H1 (cell line): ENCODE measurements around the gene NUDT19. TPM values are rescaled to one million over a fixed set of nuclear protein-coding genes. Genes with fewer than 3 reads are reported as not detected.

Experiments
- CTCF ChIA-PET: fragments of 300-600 bp; sonication (Branson Sonifier 250); formaldehyde crosslinking; loops from one replicate; lab custom pipeline; 2021; ENCODE audit not compliant: partially characterized antibody; lab: Charles Lee
- POLR2A ChIA-PET: fragments of 300-600 bp; sonication (Branson Sonifier 250); formaldehyde crosslinking; loops from one replicate; lab custom pipeline; 2021; ENCODE audit warnings: inconsistent platforms; ENCODE audit not compliant: partially characterized antibody; lab: Charles Lee
- DNase-seq, 2 experiments: peaks; one replicate each; pipeline versions ENCODE4 v3.0.0 to v3.0.0-alpha.2; 2010 to 2022; ENCODE audit warnings: low spot score in 2 of 2, low read depth in 1 of 2, mixed read lengths in 1 of 2
- FAIRE-seq: peaks from 2 replicates; lab custom pipeline; 2011; peaks lifted over from hg19 to GRCh38; lab: Jason Lieb, UNC
- H2AFZ ChIP-seq: 2 replicates; pipeline ENCODE4 v1.8.1; 2012; ENCODE audit warnings: low read length, inconsistent platforms
- H2AK5ac ChIP-seq: 2 replicates; pipeline ENCODE4 v1.6.1; 2013; ENCODE audit warnings: low read depth, low read length
- H2BK120ac ChIP-seq: replicated peaks from 2 replicates; pipeline ENCODE3; 2013; ENCODE audit warnings: low read depth, low read length, inconsistent platforms
- H2BK12ac ChIP-seq: 2 replicates; pipeline ENCODE4 v1.6.1; 2013; ENCODE audit warnings: low read depth, low read length
- H2BK15ac ChIP-seq: 2 replicates; pipeline ENCODE4 v1.6.1; 2013; ENCODE audit warnings: low read length
- H2BK20ac ChIP-seq: 2 replicates; pipeline ENCODE4 v1.6.1; 2013; ENCODE audit warnings: low read length
- H2BK5ac ChIP-seq: 2 replicates; pipeline ENCODE4 v1.6.1; 2013; ENCODE audit warnings: low read depth, low read length
- H3K14ac ChIP-seq: 2 replicates; pipeline ENCODE4 v1.6.1; 2013; ENCODE audit warnings: inconsistent platforms; ENCODE audit not compliant: insufficient read length
- H3K18ac ChIP-seq: 2 replicates; pipeline ENCODE4 v1.6.1; 2013; ENCODE audit warnings: low read length; ENCODE audit errors: extremely low read depth
- H3K23ac ChIP-seq: 2 replicates; pipeline ENCODE4 v1.6.1; 2013; ENCODE audit warnings: inconsistent platforms; ENCODE audit not compliant: insufficient read length
- H3K23me2 ChIP-seq: 2 replicates; pipeline ENCODE4 v1.6.1; 2013; ENCODE audit warnings: low read depth, low read length
- H3K27ac ChIP-seq: 2 replicates; pipeline ENCODE4 v1.6.1; 2011; ENCODE audit warnings: low read depth, low read length, inconsistent platforms
- H3K27me3 ChIP-seq, 4 experiments: replicated peaks in 1 of 4; 1 replicate in 1 of 4; 2 replicates in 3 of 4; pipeline versions ENCODE4 v1.6.1 to v1.8.1; 2011 to 2013; ENCODE audit warnings: low read length in 3 of 4, mild to moderate bottlenecking in 3 of 4, inconsistent platforms in 2 of 4, mixed read lengths in 2 of 4, moderate library complexity in 1 of 4; ENCODE audit not compliant: control insufficient read depth in 3 of 4, insufficient read depth in 3 of 4; ENCODE audit errors: extremely low read depth in 1 of 4
- H3K36me3 ChIP-seq, 4 experiments: 2 replicates each; pipeline versions ENCODE4 v1.6.1 to v1.8.1; 2011 to 2013; ENCODE audit warnings: mild to moderate bottlenecking in 4 of 4, low read length in 3 of 4, moderate library complexity in 2 of 4, control low read depth in 1 of 4, inconsistent platforms in 1 of 4; ENCODE audit not compliant: insufficient read depth in 4 of 4, control insufficient read depth in 2 of 4
- H3K4ac ChIP-seq: replicated peaks from 2 replicates; pipeline ENCODE3; 2013; ENCODE audit warnings: low read length, low read depth, mixed read lengths, inconsistent platforms; ENCODE audit not compliant: insufficient read length
- H3K4me1 ChIP-seq, 4 experiments: replicated peaks in 1 of 4; 1 replicate in 1 of 4; 2 replicates in 3 of 4; pipeline versions ENCODE4 v1.6.1 to v1.8.1; 2011 to 2013; ENCODE audit warnings: low read length in 3 of 4, inconsistent platforms in 2 of 4, mixed read lengths in 1 of 4; ENCODE audit not compliant: insufficient read depth in 4 of 4, control insufficient read depth in 3 of 4
- H3K4me2 ChIP-seq, 2 experiments: 2 replicates each; pipeline versions ENCODE4 v1.6.1 to v1.8.1; 2011 to 2013; ENCODE audit warnings: low read depth in 2 of 2, low read length in 2 of 2, control low read depth in 1 of 2, inconsistent platforms in 1 of 2, mild to moderate bottlenecking in 1 of 2; ENCODE audit not compliant: insufficient read depth in 1 of 2
- H3K4me3 ChIP-seq, 4 experiments: fragments of 200-600, 300-600 bp in 1 of 4; sonication (generic), shearing (Covaris generic), sonication (Bioruptor Twin) in 1 of 4; 2 replicates each; pipeline versions ENCODE4 v1.5.1 to v1.8.1; 2011 to 2016; ENCODE audit warnings: low read length in 4 of 4, low read depth in 3 of 4, control low read depth in 2 of 4, inconsistent platforms in 2 of 4, mild to moderate bottlenecking in 2 of 4, mixed read lengths in 1 of 4, moderate library complexity in 1 of 4; ENCODE audit not compliant: insufficient read depth in 2 of 4; ENCODE audit errors: extremely low read depth in 1 of 4
- H3K56ac ChIP-seq: replicated peaks from 2 replicates; pipeline ENCODE3; 2013; ENCODE audit warnings: low read depth, mild to moderate bottlenecking, mixed read lengths, low read length, inconsistent platforms; ENCODE audit not compliant: insufficient read length
- H3K79me1 ChIP-seq: 2 replicates; pipeline ENCODE4 v1.6.1; 2013; ENCODE audit warnings: low read depth, low read length, control low read depth
- H3K79me2 ChIP-seq, 2 experiments: 2 replicates each; pipeline versions ENCODE4 v1.6.1 to v1.8.1; 2012 to 2013; ENCODE audit warnings: low read length in 2 of 2, mild to moderate bottlenecking in 2 of 2, inconsistent platforms in 1 of 2; ENCODE audit not compliant: insufficient read depth in 2 of 2, control insufficient read depth in 1 of 2
- H3K9ac ChIP-seq, 4 experiments: replicated peaks in 1 of 4; 1 replicate in 1 of 4; 2 replicates in 3 of 4; pipeline versions ENCODE4 v1.6.1 to v1.8.1; 2011 to 2013; ENCODE audit warnings: low read depth in 3 of 4, low read length in 3 of 4, control low read depth in 2 of 4, mild to moderate bottlenecking in 2 of 4, moderate library complexity in 2 of 4, inconsistent platforms in 1 of 4; ENCODE audit errors: extremely low read depth in 1 of 4
- H3K9me3 ChIP-seq, 2 experiments: 2 replicates each; pipeline versions ENCODE4 v1.6.1 to v1.8.1; 2012 to 2013; ENCODE audit warnings: mild to moderate bottlenecking in 2 of 2, moderate library complexity in 2 of 2, control low read depth in 1 of 2, inconsistent platforms in 1 of 2, low read depth in 1 of 2, low read length in 1 of 2, mixed read lengths in 1 of 2; ENCODE audit not compliant: insufficient read depth in 2 of 2
- H4K20me1 ChIP-seq, 2 experiments: replicated peaks in 1 of 2; 2 replicates each; pipeline versions ENCODE3 to v1.8.1; 2011 to 2013; ENCODE audit warnings: inconsistent platforms in 2 of 2, low read length in 2 of 2, mild to moderate bottlenecking in 1 of 2; ENCODE audit not compliant: insufficient read depth in 2 of 2, control insufficient read depth in 1 of 2
- H4K5ac ChIP-seq: 2 replicates; pipeline ENCODE4 v1.6.1; 2013; ENCODE audit warnings: low read length, low read depth, mixed read lengths, inconsistent platforms; ENCODE audit not compliant: insufficient read length
- H4K8ac ChIP-seq: 2 replicates; pipeline ENCODE4 v1.8.0; 2013; ENCODE audit warnings: mild to moderate bottlenecking, moderate library complexity, low read length, inconsistent platforms; ENCODE audit not compliant: insufficient read depth; ENCODE audit errors: extremely low read depth
- H4K91ac ChIP-seq: replicated peaks from 2 replicates; pipeline ENCODE3; 2013; ENCODE audit warnings: low read length, mixed read lengths, inconsistent platforms; ENCODE audit not compliant: insufficient read length
- BACH1 ChIP-seq: IDR thresholded peaks from 2 replicates; pipeline ENCODE4 v1.6.1; 2012; ENCODE audit warnings: low read length, improper control_type of control experiment
- BCL11A ChIP-seq, 2 experiments: IDR thresholded peaks; one replicate each; pipeline ENCODE4 v1.6.1; 2011; ENCODE audit warnings: low read depth in 2 of 2, low read length in 2 of 2, mild to moderate bottlenecking in 2 of 2
- BRCA1 ChIP-seq: IDR thresholded peaks from 2 replicates; pipeline ENCODE4 v1.6.1; 2012; ENCODE audit warnings: low read depth, low read length, improper control_type of control experiment
- CHD2 ChIP-seq: IDR thresholded peaks from 2 replicates; pipeline ENCODE4 v1.6.1; 2012; ENCODE audit warnings: low read length, improper control_type of control experiment
- JUND ChIP-seq: IDR thresholded peaks from 2 replicates; pipeline ENCODE4 v1.6.1; 2011; ENCODE audit warnings: mild to moderate bottlenecking, improper control_type of control experiment, low read length
- MAFK ChIP-seq: IDR thresholded peaks from 2 replicates; pipeline ENCODE4 v1.6.1; 2012; ENCODE audit warnings: low read depth, mild to moderate bottlenecking, improper control_type of control experiment, low read length
- POLR2A ChIP-seq, 2 experiments: IDR thresholded peaks; 1 replicate in 1 of 2; 2 replicates in 1 of 2; pipeline ENCODE4 v1.6.1; 2011; ENCODE audit warnings: low read depth in 2 of 2, low read length in 2 of 2, mild to moderate bottlenecking in 2 of 2; ENCODE audit errors: control extremely low read depth in 1 of 2
- POU5F1 ChIP-seq: IDR thresholded peaks from 2 replicates; pipeline ENCODE4 v1.6.1; 2011; ENCODE audit warnings: low read depth, mild to moderate bottlenecking, low read length, moderate library complexity
- SP1 ChIP-seq: IDR thresholded peaks from 2 replicates; pipeline ENCODE4 v1.6.1; 2011; ENCODE audit warnings: low read depth, low read length
- SP4 ChIP-seq: IDR thresholded peaks from 2 replicates; pipeline ENCODE4 v1.6.1; 2012; ENCODE audit warnings: low read length, inconsistent platforms
- TBP ChIP-seq: IDR thresholded peaks from 2 replicates; pipeline ENCODE4 v1.6.1; 2011; ENCODE audit warnings: low read depth, low read length, improper control_type of control experiment
- ZNF274 ChIP-seq: IDR thresholded peaks from 2 replicates; pipeline ENCODE4 v1.7.0; 2012; ENCODE audit warnings: low read length, borderline replicate concordance; ENCODE audit errors: extremely low read depth
- WGBS, 2 experiments: shearing (Covaris generic) in 1 of 2; methylation state at CpG; one replicate each; pipeline versions ENCODE4 v1.1.6 to v1.1.7; 2013 to 2015; ENCODE audit warnings: low lambda C conversion rate in 2 of 2, mixed read lengths in 2 of 2, inconsistent platforms in 1 of 2, low coverage in 1 of 2, missing lambda C conversion rate in 1 of 2; ENCODE audit not compliant: insufficient replicate concordance in 2 of 2, insufficient coverage in 1 of 2, insufficient read length in 1 of 2; ENCODE audit errors: extremely low coverage in 1 of 2, missing lambda C conversion rate in 1 of 2; 5-methylcytosine and 5-hydroxymethylcytosine counted together
- long read RNA-seq, 2 experiments: library from RNA in 1 of 2; library from capped mRNA in 1 of 2; stranded (forward); transcript quantifications; one replicate each; pipeline ENCODE4 v2.0.0, GENCODE V29; 2021; ENCODE audit warnings: inconsistent platforms in 1 of 2
- polyA minus RNA-seq, 3 experiments: library from RNA; depleted of rRNA, polyadenylated mRNA; stranded (reverse); fragments of >200 nt; gene quantifications; 1 replicate in 2 of 3; 2 replicates in 1 of 3; pipeline ENCODE4 v1.2.3, GENCODE V29; 2011
- polyA plus RNA-seq, 7 experiments: library from polyadenylated mRNA; depleted of rRNA in 3 of 7; stranded (reverse) in 5 of 7; unstranded in 2 of 7; fragments of >200 nt in 5 of 7; fragments of 200-250 nt in 2 of 7; gene quantifications; 1 replicate in 5 of 7; 2 replicates in 1 of 7; 4 replicates in 1 of 7; pipeline versions ENCODE4 v1.2.1 to v1.2.3, GENCODE V29; 2011 to 2013; ENCODE audit warnings: missing spikeins in 2 of 7, mixed read lengths in 2 of 7
- total RNA-seq: library from RNA; stranded (reverse); fragmentation: NEBNext Ultra II Directional; extraction: Animal tissue kit (Norgen Biotek cat#: 25700); gene quantifications from 2 replicates; pipeline ENCODE4 v1.2.1, GENCODE V29; 2021

The NUDT19 gene
- 2.4 and 3.3 TPM in 2 replicates for total RNA-seq
- 2.0 TPM in 2 replicates for polyA plus RNA-seq (2011; rRNA removed)
- polyA plus RNA-seq (2011; cell fraction: cytosol; rRNA removed): 1.6 TPM
- polyA plus RNA-seq (2011; cell fraction: nucleus; rRNA removed): 1.7 TPM
- polyA plus RNA-seq (2012, experiment 1 of 2): 1.3 to 1.7 TPM (median 1.4 TPM) in 4 replicates
- 1.8 TPM for polyA plus RNA-seq (2012, experiment 2 of 2)
- polyA plus RNA-seq (2013, experiment 1 of 2): 1.8 TPM
- polyA plus RNA-seq (2013, experiment 2 of 2): 1.7 TPM
- 0.73 and 1.2 TPM in 2 replicates for polyA minus RNA-seq (2011; rRNA and poly(A)+ RNA removed)
- polyA minus RNA-seq (2011; cell fraction: cytosol; rRNA and poly(A)+ RNA removed): 2.9 TPM
- polyA minus RNA-seq (2011; cell fraction: nucleus; rRNA and poly(A)+ RNA removed): 3.5 TPM
- long read RNA-seq, experiment 1: 0 reads
- long read RNA-seq, experiment 2: 0 reads

GRCh38 chr19:32691291-32691951, at the start of gene NUDT19:
NUDT19 (plus strand) TSS chr19:32691821; CDS start chr19:32691961, 140 bp downstream.
- Histone ChIP-seq H3K23ac (no peak within 1 kb of the TSS), H3K14ac (no peak within 1 kb of the TSS), H3K36me3 (no peaks in the 10 kb centered on the region), H3K4me3 (peak within 1 kb of the TSS; percentile 32 to 64 (median 35)), H3K79me1 (no peaks in the 10 kb centered on the region; the same call in 1 of the 2 replicates), H2BK5ac (no peak within 1 kb of the TSS), H3K4me1 (no peaks in the 10 kb centered on the region; a peak in 1 of 7 replicates), H4K8ac (peak within 1 kb of the TSS; percentile 91), H3K79me2 (no peaks in the 10 kb centered on the region), H2AK5ac (no peak within 1 kb of the TSS), H2AFZ (peak within 1 kb of the TSS; percentile 54; the same call in 1 of the 2 replicates), H2BK12ac (peak within 1 kb of the TSS; percentile 63; the same call in 1 of the 2 replicates), H3K27ac (no peak within 1 kb of the TSS), H4K91ac (peak within 1 kb of the TSS; percentile 97), H2BK120ac (no peak within 1 kb of the TSS), H3K56ac (no peak within 1 kb of the TSS), H3K4ac (no peak within 1 kb of the TSS), H3K18ac (peak within 1 kb of the TSS; percentile 60), H3K27me3 (peaks cover 0 to 21% (median 10%) of the 10 kb centered on the region in 4 experiments; a peak in 6 of 7 replicates), H2BK20ac (no peak within 1 kb of the TSS), H3K23me2 (peaks cover 2% of the 10 kb centered on the region; the same call in 1 of the 2 replicates), H3K4me2 (peak within 1 kb of the TSS; percentile 48 to 88), H2BK15ac (no peak within 1 kb of the TSS), H4K20me1 (peaks cover 0 to 1% of the 10 kb centered on the region in 2 experiments), H3K9me3 (no peaks in the 10 kb centered on the region), H4K5ac (no peak within 1 kb of the TSS), H3K9ac (peak within 1 kb of the TSS in 3 of 4 experiments; percentile 51 to 67 (median 53); a peak in 5 of 7 replicates)
- ChIA-PET POLR2A (interaction anchor here (0.5 to 1.1 kb wide), 3 partner anchors 9 to 42 kb away, joined by 3 to 12 read pairs (median 4); no protein-coding TSS in a partner anchor), CTCF (interaction anchor here (1.0 kb wide), 1 partner anchor 12 kb away, joined by 5 read pairs; no protein-coding TSS in a partner anchor)
- DNase-seq: peak in 1 of 2 experiments; percentile 60
- FAIRE-seq: no peak
- WGBS, 2 experiments: 27% methylated on average over 25 of the region's 32 CpGs; no CpG with 5 or more reads in 1 of the 2 experiments
- no peak for TF ChIP-seq BACH1
- no peak for TF ChIP-seq MAFK
- TF ChIP-seq POLR2A (IDR thresholded peaks at IDR 0.05; ENCODE audit: control extremely low read depth in 1 of 2, low read depth in 2 of 2, low read length in 2 of 2): 0 out of 3 replicates have a peak, but pooled peaks of 1 of the 2 experiments have one; percentile 23
- TF ChIP-seq SP4: no peak
- no peak for TF ChIP-seq JUND
- TF ChIP-seq BCL11A (IDR thresholded peaks at IDR 0.05; ENCODE audit: low read depth in 2 of 2, low read length in 2 of 2): no peak
- TF ChIP-seq BRCA1: no peak
- 0 out of 2 replicates have a peak, but pooled peaks have one; percentile 8 for TF ChIP-seq TBP
- peak; percentile 78 for TF ChIP-seq CHD2
- no peak for TF ChIP-seq ZNF274
- TF ChIP-seq SP1: no peak
- TF ChIP-seq POU5F1: no peak
